Measurements from ENCODE around the gene TMEM178B.

DNA sequence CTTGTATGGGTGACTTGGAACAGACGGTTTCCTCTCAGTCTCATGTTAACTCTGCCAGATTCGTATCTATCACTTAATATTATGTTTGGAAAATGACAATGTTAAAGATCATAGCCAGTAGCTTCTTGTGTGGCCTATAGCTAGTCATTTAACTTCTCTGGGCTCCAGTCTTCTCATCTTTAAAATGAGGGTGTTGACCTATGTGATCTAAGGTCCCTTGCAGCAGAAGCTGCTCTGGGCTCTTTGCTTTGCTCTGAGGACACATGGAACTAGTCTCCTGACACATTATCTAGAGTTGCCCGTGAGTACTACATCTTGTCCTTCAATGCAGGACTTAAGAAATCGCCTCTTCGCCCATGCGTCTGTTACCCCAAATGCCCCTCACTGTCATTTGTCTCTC is 93.1 kb downstream of the TMEM178B start:
- TF ChIP-seq CTCF (IDR thresholded peaks at IDR 0.05) = no peak
- no peak for TF ChIP-seq POLR2A (IDR thresholded peaks at IDR 0.05)
